GM21619 (cell line): ENCODE measurements around the gene ARHGEF9.
"Not testable (repeated sequence)": the region's sequence is repeated elsewhere in the genome, so short reads cannot be mapped to it uniquely, and the experiment has no call there.

Source experiments
- ATAC-seq: cut with Tn5 transposase; IDR thresholded peaks from one replicate; pipeline ENCODE4 v1.9.1; 2021; ENCODE audit not compliant: unreplicated experiment

Gene ARHGEF9

DNA sequence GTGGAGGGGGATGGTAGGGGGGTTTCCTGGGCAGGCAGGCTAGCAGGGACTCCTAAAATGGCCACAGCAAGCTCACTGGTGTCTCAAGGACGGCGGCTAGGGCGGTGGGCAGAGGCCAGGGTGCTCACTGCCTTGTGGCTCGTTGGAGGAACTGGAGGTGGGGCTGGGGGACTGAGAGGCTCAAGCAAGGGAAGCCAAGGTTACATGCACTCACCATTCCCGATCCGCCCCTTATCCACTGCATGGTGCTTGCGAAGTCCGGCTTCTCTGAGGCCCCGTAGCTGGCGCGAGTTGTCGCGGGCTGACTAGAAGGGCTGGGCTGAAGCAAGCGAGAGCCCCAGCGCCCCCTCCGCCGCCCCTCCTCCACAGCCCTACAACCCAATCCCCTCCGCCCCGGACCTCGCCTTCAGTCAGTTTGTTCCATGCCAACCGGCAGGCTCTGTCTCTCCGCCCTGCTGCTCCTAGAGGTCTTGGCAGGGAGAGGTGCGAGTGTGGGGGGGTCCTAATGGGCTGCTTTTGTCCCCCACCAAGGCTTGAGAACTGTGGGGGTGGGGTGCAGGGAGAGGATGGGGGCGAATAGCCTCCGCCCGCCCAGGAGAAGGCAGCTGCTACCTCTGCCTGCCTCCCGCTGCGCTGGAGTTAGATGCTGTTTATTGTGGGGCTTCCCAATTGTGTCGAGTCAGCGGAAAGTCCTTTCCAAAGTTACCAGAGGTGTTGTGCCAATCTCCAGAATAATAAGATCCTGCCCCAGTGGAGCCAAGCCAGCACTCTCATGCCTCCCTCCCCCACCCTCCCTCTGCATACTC, at the start of gene ARHGEF9:
TSS of gene ARHGEF9 (minus strand) at position 313 of the 806 bp plus-strand sequence. CDS start at position 244, 69 bp downstream.
- ATAC-seq, result no peak

DNA sequence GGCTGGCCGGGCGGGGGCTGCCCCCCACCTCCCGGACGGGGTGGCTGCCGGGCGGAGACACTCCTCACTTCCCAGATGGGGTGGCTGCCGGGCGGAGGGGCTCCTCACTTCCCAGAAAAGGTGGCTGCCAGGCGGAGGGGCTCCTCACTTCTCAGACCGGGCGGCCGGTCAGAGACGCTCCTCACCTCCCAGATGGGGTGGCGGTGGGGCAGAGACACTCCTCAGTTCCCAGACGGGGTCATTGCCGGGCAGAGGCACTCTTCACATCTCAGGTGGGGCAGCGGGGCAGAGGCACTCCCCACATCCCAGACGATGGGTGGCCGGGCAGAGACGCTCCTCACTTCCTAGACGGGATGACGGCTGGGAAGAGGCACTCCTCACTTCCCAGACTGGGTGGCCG, 40.4 kb upstream of the ARHGEF9 start:
- not testable (repeated sequence) for ATAC-seq

DNA sequence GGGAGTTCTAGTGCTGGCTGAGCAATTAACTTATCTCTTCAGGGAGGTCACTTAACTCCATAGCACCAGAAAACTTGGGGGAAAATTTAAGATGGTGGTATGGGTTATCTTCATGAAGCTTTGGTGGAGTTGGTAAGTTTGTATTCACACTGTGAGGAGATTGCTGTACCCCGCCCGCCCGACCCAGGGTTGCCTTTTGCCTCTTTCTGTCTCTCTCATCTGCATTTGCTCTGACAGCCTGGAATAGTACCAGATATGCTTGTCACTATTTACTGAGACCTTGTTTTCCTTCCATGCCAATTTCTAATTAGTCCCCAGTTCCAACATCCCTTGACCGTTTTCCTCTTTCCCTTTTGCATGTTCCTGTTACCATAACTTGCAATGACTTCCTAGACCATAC, 33.1 kb upstream of the ARHGEF9 start:
- ATAC-seq, result no peak

DNA sequence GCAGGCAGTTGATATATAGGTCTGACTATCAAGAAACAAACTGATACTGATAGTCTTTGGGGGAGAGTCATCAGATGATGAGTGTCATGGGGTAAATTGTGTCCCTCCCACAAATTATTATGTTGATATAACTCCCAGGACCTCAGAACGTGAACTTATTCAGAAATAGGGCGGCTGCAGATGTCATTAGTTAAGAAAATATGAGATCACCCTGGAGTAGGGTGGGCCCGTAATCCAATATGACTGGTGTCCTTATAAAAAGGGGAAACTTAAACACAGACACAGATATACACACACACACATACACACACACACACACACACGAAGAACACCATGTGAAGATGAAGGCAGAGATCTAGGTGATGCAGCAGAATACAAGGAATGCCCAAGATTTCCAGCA, 32.7 kb upstream of the ARHGEF9 start:
- no peak for ATAC-seq

DNA sequence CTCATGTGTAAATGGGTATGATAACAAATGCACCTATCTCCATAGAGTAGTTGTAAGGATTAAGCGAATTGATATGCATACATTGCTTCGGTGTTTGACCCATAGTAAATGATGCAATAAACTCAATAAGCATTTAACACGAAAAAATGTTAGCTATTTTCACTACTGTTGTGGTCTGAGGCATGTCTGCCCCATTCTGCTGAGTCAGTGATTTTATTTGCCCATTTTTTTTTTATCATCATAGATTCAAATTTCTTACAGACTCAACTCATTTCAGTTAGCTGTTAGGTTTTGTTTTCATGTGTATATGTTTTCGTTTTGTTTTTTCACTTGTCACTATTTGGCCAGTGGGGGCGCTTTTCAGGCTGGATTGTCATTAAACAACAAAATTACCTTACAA, 27.8 kb upstream of the ARHGEF9 start:
- no peak for ATAC-seq

DNA sequence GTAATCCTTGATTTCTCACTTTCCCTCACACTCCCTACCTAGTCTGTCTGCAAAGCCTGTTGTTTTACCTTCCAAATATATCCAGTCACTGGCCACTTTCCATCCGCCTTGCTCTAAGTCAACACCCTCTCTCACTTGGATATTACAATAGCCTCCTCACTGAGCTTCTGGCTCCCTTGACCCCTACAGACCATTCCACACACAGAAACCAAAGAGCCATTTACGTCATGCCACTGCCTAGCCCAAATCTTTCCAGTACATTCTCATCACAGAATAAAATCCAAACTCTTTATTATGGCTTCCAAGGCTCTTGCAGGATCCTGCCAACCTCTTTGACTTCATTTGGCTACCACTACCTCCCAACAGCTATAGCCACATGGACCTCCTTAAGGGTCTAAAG, 25.7 kb upstream of the ARHGEF9 start:
- no peak for ATAC-seq

DNA sequence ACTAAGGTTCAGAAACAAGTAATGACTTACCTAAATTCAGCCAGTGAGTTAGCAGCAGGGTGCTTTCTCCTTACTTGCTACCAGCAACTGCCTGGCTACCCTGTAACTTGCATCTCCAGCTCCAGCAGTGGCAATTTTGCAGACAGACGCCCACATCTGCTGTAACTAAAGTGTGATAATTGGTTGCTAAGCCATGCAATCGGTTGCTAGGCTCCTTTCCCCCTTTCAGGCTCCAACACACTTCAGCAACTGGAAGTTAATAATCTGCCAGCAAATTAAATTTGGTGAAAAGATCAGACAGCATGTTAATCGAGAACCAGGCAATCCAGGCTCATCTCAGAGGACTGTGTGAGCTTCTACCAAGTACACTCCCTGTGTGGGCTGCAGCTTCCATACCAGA, 24.2 kb upstream of the ARHGEF9 start:
- no peak for ATAC-seq

DNA sequence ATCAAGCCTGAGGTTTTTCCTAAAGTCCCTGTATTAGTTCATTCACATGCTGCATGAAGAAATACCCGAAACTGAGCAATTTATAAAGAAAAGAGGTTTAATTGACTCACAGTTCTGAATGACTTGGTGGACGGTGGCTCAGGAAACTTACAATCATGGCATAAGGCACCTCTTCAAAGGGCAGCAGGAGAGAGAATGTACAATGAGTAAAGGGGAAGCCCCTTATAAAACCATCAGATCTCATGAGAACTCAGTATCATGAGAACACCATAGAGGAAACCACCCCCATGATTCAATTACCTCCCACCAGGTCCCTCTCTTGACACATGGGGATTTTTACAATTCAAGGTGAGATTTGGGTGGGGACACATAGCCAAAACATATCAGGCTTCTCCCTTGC, 10.4 kb upstream of the ARHGEF9 start:
- ATAC-seq, result not testable (repeated sequence)

DNA sequence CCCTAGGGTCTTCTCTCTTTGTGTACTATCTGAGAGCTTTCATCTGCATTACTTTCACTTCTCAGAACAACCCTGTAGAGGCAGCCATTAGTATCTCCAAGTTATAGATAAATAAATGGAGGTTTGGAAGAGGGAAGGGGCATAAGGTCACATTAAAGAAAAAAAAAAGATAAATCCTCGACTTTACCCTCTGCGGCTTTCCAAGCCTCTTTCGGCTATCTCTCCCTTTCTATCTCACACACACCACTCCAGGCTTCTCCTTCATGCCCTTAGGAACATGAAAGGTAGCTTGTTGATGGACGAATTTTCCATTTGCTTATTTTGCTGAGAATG, 660 bp upstream of the ARHGEF9 start:
- no peak for ATAC-seq

DNA sequence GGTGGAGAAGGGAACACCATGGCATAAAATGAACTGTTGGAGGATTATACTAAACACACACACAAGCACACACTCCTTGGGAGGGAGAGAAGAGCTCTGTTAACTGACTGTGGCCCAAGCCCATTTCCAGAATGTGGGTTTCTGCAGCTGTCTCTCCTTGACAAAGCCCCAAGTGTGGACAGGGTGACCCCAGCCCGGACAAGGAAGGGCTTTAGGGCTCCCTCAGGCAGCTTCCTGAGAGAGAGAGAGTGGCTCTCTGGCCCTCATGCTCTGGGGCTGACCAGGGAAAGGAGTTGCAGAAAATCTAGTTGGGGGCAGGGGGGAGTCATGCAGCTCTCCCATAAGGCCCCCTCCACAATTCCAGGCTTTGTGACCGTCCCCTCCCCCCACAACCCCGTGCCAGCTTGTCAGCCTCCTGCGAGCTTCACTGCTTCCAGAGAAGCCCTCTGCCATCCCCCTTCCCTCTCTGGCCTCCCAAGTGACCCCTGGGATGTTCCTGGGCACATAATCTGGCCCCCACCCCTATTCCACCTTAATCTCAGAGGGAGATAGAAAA, 590 bp downstream of the ARHGEF9 start:
- ATAC-seq, result no peak

DNA sequence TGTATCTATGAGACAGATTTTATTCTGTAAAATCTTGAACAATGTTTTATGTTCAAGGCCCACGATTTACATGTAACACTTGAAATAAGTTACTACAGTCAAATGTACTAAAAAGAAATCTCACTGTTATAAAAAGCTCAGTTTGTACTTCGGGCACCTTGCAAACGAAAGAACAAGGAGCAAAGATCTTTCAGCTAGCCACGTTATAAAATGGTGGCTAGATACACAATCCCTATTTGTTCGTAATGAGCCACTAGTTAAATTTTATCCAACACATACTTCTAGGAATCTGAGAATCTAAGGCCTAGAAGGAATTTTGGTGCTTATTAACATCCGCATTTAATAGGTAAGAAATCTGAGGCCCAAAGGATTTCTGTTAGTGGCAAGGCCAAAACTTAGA, 2.5 kb downstream of the ARHGEF9 start:
- ATAC-seq, result no peak

DNA sequence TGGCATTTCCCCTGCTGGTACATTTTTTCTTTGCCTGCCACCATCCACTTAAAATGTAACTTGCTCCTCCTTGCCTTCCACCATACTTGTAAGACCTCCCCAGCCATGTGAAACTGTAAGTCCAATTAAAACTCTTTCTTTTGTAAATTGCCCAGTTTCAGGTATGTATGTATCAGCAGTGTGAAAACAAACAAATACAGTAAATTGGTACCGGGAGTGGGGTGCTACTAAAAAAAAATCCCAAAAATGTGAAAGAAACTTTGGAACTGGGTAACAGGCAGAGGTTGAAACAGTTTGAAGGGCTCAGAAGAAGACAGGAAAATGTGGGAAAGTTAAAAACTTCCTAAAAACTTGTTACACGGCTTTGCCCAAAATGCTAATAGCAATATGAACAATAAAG, 16.3 kb downstream of the ARHGEF9 start:
- no peak for ATAC-seq

DNA sequence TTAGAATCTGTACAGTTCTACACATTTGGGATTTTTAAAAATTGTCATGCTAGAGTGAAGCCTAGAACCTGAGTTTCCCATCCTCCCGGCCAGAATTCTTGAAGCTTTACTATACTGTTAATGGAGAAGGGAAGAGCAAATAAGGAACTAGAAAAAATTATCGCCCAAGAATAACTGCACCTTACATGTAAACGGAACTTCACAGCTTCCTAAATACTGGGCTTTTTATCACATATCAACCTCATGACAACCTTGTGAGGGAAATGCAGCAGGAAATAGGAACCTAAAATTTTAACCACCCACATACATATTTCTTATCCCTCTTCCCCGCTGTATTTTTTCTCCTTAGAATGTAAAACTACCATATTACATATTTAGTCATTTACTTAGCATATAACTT, 19.3 kb downstream of the ARHGEF9 start:
- ATAC-seq, result no peak

DNA sequence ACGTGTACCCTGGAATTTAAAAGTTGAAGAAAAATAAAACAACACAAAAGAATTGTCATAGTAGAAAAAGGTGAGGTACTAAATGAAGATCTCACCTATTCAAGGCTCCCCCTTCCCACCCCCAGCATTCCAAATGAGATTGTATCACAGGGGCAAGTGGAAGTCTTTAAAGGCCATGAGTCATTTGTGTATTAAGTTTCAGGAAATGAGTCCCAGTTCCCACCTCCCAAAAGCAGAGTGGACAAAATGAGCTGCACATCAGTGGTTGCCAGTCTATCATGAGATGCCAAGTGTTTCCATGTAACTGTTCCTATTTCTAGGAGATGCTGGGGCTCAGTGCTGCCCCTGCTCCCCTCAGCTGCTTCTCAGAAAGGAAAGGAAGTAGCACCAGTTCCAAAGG, 20.1 kb downstream of the ARHGEF9 start:
- ATAC-seq, result no peak

DNA sequence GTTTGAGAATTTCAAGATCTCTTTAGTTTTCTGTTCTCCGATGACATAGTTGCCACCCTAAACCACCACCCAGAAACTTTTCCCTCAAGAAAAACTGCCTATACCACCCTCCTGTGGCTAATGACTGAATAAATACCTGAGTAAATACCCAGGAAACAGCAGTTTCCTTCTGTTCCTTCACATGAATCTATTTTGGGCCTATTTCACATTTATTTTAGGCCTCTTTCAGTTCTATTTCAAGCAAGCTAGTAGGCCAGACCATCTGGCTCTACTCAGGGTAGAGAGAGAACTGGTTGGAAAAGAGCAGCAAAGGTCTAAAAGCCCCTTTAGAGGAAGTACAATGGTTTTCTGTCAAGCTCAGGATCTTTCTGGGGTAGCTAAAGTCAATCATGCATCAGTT, 23.4 kb downstream of the ARHGEF9 start:
- peak; percentile 77 for ATAC-seq

DNA sequence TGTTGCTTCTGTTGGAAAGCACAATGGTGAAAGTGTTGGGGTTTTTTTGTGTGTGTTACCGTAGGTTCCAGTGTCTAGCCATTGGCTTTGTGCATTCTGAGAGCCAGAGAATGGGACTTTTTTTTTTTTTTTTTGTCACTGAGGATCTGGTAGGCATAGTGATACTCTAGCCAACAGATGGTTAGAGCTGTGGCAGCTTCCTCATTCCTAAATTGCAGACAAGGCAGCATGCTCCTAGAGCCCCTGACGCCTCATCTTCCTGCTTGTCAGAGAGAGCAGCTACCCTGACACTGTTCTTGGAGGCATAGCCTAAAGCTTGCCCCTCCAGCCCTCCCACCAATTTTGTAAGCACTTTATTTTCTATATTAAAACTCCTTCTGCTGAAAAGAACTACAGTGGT, 27.0 kb downstream of the ARHGEF9 start:
- no peak for ATAC-seq

DNA sequence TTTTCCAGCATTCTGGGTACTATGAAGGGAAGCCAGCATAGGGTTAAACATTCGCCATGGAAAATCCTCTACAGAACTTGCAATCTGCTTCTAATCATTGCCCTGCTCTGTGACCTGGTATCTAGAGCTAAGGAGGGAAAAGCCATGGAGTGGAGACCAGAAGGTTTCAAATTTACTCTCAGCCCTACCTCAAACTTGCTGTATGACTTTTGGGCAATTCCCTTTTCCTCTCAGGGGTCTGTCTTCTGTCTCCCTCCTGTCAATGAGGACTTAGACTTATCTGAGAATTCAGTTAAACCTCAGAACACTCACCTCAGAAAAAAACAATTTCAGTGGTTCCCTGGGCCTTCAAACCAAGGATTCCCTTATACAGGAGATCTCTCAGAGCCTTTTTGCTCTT, 29.1 kb downstream of the ARHGEF9 start:
- no peak for ATAC-seq

DNA sequence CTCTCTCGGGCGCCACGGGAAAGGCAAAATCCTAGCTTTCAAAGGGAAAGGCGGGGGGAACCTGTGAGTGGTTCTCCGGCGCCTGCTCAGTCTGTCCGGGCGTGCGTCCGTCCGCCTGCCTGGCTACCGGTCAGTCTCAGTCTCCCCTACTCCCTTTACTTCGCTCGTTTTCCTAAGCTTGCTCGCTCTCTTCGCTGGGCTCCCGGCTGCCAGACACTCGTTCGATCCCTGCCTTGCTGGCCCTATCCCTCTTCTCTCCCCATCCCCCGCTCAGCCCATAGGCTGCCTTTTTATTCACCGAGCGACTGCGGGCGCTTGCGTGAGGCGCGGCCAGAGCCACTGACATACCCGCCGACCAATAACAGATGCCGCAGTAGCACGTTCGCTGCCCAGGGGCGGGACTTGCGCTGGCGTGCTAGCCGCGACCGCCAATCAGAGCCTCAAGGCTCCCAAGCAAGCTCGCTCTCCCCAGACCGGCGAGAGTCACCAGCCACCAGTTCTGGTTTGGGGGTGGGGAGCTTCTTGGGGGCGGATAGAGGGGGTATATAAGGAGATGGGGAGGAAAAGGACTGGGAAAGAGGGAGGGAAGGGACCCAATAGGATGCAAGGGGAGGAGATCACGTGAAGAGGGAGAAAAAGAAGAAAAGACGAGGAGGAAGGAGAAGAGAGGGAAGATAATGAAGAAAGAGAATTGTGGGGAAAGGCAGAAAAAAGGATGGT, 30.0 kb downstream of the ARHGEF9 start:
- ATAC-seq, result peak; percentile 97

DNA sequence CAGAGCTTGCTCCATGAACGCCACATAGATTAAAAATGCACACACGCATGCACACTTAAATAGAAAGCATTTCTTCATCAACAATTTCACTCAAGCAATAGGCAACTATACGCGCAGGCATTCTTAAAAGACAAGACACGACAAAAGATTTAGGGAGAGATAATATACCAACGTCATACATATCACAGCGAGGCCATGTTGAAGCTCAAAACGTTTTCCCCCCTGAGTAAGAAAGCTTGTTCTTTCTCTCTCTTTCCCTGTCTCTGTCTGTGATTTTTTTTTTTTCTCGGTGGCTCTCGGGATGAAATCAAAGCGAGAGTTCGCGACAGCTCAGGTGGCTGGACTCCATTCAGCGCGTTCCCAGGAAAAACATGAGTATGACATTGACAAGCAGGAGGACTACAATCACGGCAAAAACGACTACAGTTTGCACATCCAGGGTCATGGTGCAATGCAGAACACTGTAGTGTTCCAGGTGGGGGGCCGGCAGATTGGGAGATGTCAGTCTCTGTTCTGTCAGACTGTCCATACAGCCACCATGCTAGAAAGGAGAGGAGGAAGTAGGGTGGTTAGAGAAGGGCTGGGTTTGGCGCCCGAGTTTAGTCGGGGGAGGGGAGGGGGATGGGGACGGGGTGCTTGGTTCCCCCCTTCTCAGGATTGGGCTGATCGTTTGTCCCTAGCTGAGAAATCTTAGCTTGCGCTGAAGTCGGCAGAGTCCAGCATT, 30.7 kb downstream of the ARHGEF9 start:
- ATAC-seq, result peak; percentile 39

DNA sequence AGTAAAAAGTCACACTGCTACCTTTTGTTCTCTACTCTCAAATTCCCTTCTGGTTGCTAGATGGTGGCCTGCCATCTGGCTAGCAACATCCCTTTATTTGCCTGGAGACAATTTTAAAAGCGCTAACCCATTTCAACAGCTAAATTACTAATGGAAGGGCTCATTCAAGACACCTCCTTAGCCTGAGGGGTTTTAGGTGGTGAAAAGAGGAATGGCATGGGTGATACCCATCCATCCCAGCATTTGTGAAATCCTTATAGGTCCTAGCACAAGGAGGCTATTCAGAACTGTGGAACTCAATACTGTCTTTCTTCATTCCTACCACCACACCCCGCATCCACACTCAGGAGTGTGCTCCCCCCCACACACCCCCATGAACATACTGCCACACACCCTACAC, 33.5 kb downstream of the ARHGEF9 start:
- ATAC-seq, result no peak

DNA sequence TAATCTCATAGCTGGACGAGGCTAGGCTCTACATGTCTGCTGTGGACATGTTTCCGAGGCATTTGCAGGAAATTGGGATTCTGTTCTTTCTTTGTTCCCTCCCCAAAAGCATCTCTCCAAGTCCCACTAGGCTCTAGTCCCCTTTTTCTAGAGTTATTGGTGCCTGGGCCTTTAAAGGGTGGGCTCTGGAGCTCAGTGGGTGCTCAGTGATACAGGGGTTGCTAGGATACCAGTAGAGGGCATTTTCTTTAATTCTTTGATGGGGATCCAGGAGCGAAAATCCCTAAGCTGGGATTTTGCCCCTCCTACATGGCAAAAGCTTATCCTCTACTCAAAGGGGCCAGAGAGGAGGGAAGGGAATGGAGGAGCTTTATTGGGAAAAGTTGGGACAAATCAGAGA, 34.2 kb downstream of the ARHGEF9 start:
- no peak for ATAC-seq

DNA sequence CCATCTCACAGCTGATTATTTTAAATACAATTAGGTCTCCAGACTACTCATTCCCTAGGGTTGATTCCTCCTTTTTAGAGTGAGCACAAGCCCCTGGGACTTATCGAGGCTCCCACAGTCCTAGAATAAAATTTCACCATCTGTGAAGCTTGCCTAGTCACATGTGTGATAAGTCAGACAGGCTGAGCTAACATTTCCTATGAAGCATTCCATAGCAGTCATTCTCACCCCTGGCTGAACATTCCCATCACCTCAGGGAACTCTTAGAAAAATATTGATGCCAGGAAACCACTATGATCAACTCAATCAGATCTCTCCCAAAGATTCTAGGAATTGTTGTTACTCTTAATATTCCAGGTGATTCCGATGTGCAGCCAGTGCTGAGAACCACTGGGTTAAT, 37.7 kb downstream of the ARHGEF9 start:
- no peak for ATAC-seq
